HEK293 (cell line): ENCODE measurements around the gene CFAP410.

ENCODE experiments used
- AEBP2 ChIP-seq: fragments of 450-650 bp; formaldehyde crosslinking; IDR thresholded peaks from 2 replicates; pipeline ENCODE4 v1.5.1; 2016; ENCODE audit warnings: missing biosample characterization, missing genetic modification characterization, borderline replicate concordance
- ELK4 ChIP-seq: IDR thresholded peaks from 2 replicates; pipeline ENCODE4 v1.6.1; 2011; ENCODE audit warnings: mild to moderate bottlenecking, low read depth, low read length, borderline replicate concordance
- GLI2 ChIP-seq: fragments of 450-650 bp; formaldehyde crosslinking; IDR thresholded peaks from 2 replicates; pipeline ENCODE4; 2017; ENCODE audit warnings: missing biosample characterization, missing genetic modification characterization, low read depth, borderline replicate concordance
- GLIS2 ChIP-seq: fragments of 450-650 bp; formaldehyde crosslinking; IDR thresholded peaks from 2 replicates; pipeline ENCODE4 v1.5.1; 2016; ENCODE audit warnings: missing biosample characterization, missing genetic modification characterization
- PRDM1 ChIP-seq: fragments of 450-650 bp; formaldehyde crosslinking; IDR thresholded peaks from 2 replicates; pipeline ENCODE4; 2016; ENCODE audit warnings: missing biosample characterization, missing genetic modification characterization
- PRDM10 ChIP-seq: fragments of 450-650 bp; formaldehyde crosslinking; IDR thresholded peaks from 2 replicates; pipeline ENCODE4 v1.5.1; 2016; ENCODE audit warnings: missing biosample characterization, missing genetic modification characterization
- PRDM6 ChIP-seq: fragments of 450-650 bp; formaldehyde crosslinking; IDR thresholded peaks from 2 replicates; pipeline ENCODE4 v1.5.1; 2017; ENCODE audit warnings: missing biosample characterization, missing genetic modification characterization
- SP2 ChIP-seq: fragments of 450-650 bp; formaldehyde crosslinking; IDR thresholded peaks from 2 replicates; pipeline ENCODE4 v1.5.1; 2016; ENCODE audit warnings: missing biosample characterization, missing genetic modification characterization
- ZFP69B ChIP-seq: fragments of 450-650 bp; formaldehyde crosslinking; IDR thresholded peaks from 2 replicates; pipeline ENCODE4 v1.5.1; 2016; ENCODE audit warnings: missing biosample characterization, missing genetic modification characterization
- ZNF174 ChIP-seq: fragments of 450-650 bp; formaldehyde crosslinking; IDR thresholded peaks from 2 replicates; pipeline ENCODE4 v1.5.0; 2017; ENCODE audit warnings: missing biosample characterization, mild to moderate bottlenecking, missing genetic modification characterization
- ZNF2 ChIP-seq: fragments of 450-650 bp; formaldehyde crosslinking; IDR thresholded peaks from 2 replicates; pipeline ENCODE4 v1.5.1; 2016; ENCODE audit warnings: missing biosample characterization, missing genetic modification characterization
- ZNF24 ChIP-seq: fragments of 450-650 bp; formaldehyde crosslinking; IDR thresholded peaks from 2 replicates; pipeline ENCODE4 v1.5.1; 2016; ENCODE audit warnings: missing biosample characterization, missing genetic modification characterization
- ZNF302 ChIP-seq: fragments of 450-650 bp; formaldehyde crosslinking; IDR thresholded peaks from 2 replicates; pipeline ENCODE4 v1.5.1; 2016; ENCODE audit warnings: missing biosample characterization, missing genetic modification characterization, low read depth
- ZNF350 ChIP-seq: fragments of 450-650 bp; formaldehyde crosslinking; IDR thresholded peaks from 2 replicates; pipeline ENCODE4 v1.5.0; 2017; ENCODE audit warnings: missing biosample characterization, mild to moderate bottlenecking, missing genetic modification characterization
- ZNF555 ChIP-seq: fragments of 450-650 bp; formaldehyde crosslinking; conservative IDR thresholded peaks from 2 replicates; pipeline ENCODE4 v1.5.1; 2017; ENCODE audit warnings: missing biosample characterization, mild to moderate bottlenecking, missing genetic modification characterization, inconsistent platforms
- ZNF558 ChIP-seq: fragments of 450-650 bp; formaldehyde crosslinking; IDR thresholded peaks from 2 replicates; pipeline ENCODE4 v1.5.1; 2016; ENCODE audit warnings: missing biosample characterization, missing genetic modification characterization
- ZNF560 ChIP-seq: fragments of 450-650 bp; formaldehyde crosslinking; IDR thresholded peaks from 2 replicates; pipeline ENCODE4 v1.5.1; 2017; ENCODE audit warnings: missing biosample characterization, missing genetic modification characterization, borderline replicate concordance
- ZNF610 ChIP-seq: fragments of 450-650 bp; formaldehyde crosslinking; IDR thresholded peaks from 2 replicates; pipeline ENCODE4 v1.5.1; 2016; ENCODE audit warnings: missing biosample characterization, missing genetic modification characterization, borderline replicate concordance
- ZNF645 ChIP-seq: fragments of 450-650 bp; formaldehyde crosslinking; IDR thresholded peaks from 2 replicates; pipeline ENCODE4; 2016; ENCODE audit warnings: missing biosample characterization, missing genetic modification characterization
- ZNF654 ChIP-seq: fragments of 450-650 bp; formaldehyde crosslinking; IDR thresholded peaks from 2 replicates; pipeline ENCODE4 v1.5.1; 2016; ENCODE audit warnings: low read depth, missing biosample characterization, missing genetic modification characterization
- ZNF660 ChIP-seq: fragments of 450-650 bp; IDR thresholded peaks from 2 replicates; pipeline ENCODE4 v1.5.1; 2018; ENCODE audit warnings: missing biosample characterization, mild to moderate bottlenecking, missing genetic modification characterization
- ZNF677 ChIP-seq: fragments of 450-650 bp; IDR thresholded peaks from 2 replicates; pipeline ENCODE4 v1.5.0; 2018; ENCODE audit warnings: missing biosample characterization, mild to moderate bottlenecking, missing genetic modification characterization, moderate library complexity
- ZNF701 ChIP-seq: fragments of 450-650 bp; formaldehyde crosslinking; IDR thresholded peaks from 2 replicates; pipeline ENCODE4 v1.5.1; 2016; ENCODE audit warnings: missing biosample characterization, missing genetic modification characterization
- ZNF747 ChIP-seq: fragments of 450-650 bp; formaldehyde crosslinking; IDR thresholded peaks from 2 replicates; pipeline ENCODE4 v1.5.1; 2016; ENCODE audit warnings: missing biosample characterization, missing genetic modification characterization
- ZNF768 ChIP-seq: fragments of 450-650 bp; formaldehyde crosslinking; IDR thresholded peaks from 2 replicates; pipeline ENCODE4 v1.5.1; 2018; ENCODE audit warnings: missing biosample characterization, mild to moderate bottlenecking, missing genetic modification characterization
- ZNF777 ChIP-seq: fragments of 450-650 bp; formaldehyde crosslinking; IDR thresholded peaks from 2 replicates; pipeline ENCODE4 v1.5.1; 2017; ENCODE audit warnings: missing biosample characterization, missing genetic modification characterization, borderline replicate concordance
- ZSCAN23 ChIP-seq: fragments of 450-650 bp; formaldehyde crosslinking; IDR thresholded peaks from 2 replicates; pipeline ENCODE4 v1.5.1; 2016; ENCODE audit warnings: missing biosample characterization, missing genetic modification characterization
- TF ChIP-seq, protein P1 (sequence below): fragments of 450-650 bp; formaldehyde crosslinking; IDR thresholded peaks from 2 replicates; pipeline ENCODE4 v1.5.1; 2016; ENCODE audit warnings: missing biosample characterization, missing genetic modification characterization

Gene CFAP410

GRCh38 chr21:44337941-44338895, 972 bp downstream of the CFAP410 start (continued):
- TF ChIP-seq AEBP2 (no peak), ELK4 (no peak), ZFP69B (tag by site-specific recombination) (peak; percentile 69), ZNF660 (tag by site-specific recombination) (no peak), SP2 (peak; percentile 54), PRDM10 (tag by site-specific recombination) (no peak), ZNF558 (tag by site-specific recombination) (no peak), ZNF747 (tag by site-specific recombination) (no peak), ZNF645 (tag by site-specific recombination) (no peak), GLIS2 (tag by site-specific recombination) (peak; percentile 45), ZNF560 (tag by site-specific recombination) (no peak), PRDM6 (tag by site-specific recombination) (no peak), ZNF654 (no peak), ZNF350 (tag by site-specific recombination) (no peak), ZNF302 (tag by site-specific recombination) (no peak), ZNF768 (tag by site-specific recombination) (no peak), ZNF610 (no peak), ZNF174 (no peak), ZNF2 (tag by site-specific recombination) (no peak), ZSCAN23 (no peak), ZNF24 (tag by site-specific recombination) (no peak), ZNF701 (tag by site-specific recombination) (no peak), PRDM1 (tag by site-specific recombination) (no peak), ZNF677 (tag by site-specific recombination) (no peak; the same call in 1 of the 2 replicates), ZNF555 (tag by site-specific recombination) (no peak), ZNF777 (no peak), GLI2 (no peak)
- TF ChIP-seq, protein P1, sequence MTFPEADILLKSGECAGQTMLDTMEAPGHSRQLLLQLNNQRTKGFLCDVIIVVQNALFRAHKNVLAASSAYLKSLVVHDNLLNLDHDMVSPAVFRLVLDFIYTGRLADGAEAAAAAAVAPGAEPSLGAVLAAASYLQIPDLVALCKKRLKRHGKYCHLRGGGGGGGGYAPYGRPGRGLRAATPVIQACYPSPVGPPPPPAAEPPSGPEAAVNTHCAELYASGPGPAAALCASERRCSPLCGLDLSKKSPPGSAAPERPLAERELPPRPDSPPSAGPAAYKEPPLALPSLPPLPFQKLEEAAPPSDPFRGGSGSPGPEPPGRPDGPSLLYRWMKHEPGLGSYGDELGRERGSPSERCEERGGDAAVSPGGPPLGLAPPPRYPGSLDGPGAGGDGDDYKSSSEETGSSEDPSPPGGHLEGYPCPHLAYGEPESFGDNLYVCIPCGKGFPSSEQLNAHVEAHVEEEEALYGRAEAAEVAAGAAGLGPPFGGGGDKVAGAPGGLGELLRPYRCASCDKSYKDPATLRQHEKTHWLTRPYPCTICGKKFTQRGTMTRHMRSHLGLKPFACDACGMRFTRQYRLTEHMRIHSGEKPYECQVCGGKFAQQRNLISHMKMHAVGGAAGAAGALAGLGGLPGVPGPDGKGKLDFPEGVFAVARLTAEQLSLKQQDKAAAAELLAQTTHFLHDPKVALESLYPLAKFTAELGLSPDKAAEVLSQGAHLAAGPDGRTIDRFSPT (tag by site-specific recombination): no peak
